Fibroblast of lung (primary cell): ENCODE data around the gene GSK3A.

Experiments
- CTCF ChIP-seq, 2 donors: IDR thresholded peaks in 1 of 2; conservative IDR thresholded peaks in 1 of 2; 1 replicate in 1 of 2; 2 replicates in 1 of 2; pipeline ENCODE4 v1.5.1; 2011 to 2012; ENCODE audit warnings: low read length in 2 of 2, control low read depth in 1 of 2, inconsistent platforms in 1 of 2, low read depth in 1 of 2, mild to moderate bottlenecking in 1 of 2
- EZH2 ChIP-seq: IDR thresholded peaks from 2 replicates; pipeline ENCODE4 v1.5.1; 2012; ENCODE audit warnings: low read length, control low read depth, mild to moderate bottlenecking; ENCODE audit errors: missing control alignments

GRCh38 chr19:42285988-42286348, 43.6 kb upstream of the GSK3A start:
- TF ChIP-seq CTCF (conservative IDR thresholded peaks at IDR 0.05 in 1 of 2, IDR thresholded peaks at IDR 0.05 in 1 of 2; ENCODE audit: low read depth in 1 of 2, low read length in 2 of 2): no peak
- TF ChIP-seq EZH2: no peak
